Renal cortex interstitium (tissue), 11 donors: ENCODE results near the gene GTF2F2. TPM values are rescaled to one million over a fixed set of nuclear protein-coding genes. Genes with fewer than 3 reads are reported as not detected.
"Not testable (repeated sequence)": the region's sequence is repeated elsewhere in the genome, so short reads cannot be mapped to it uniquely, and the experiment has no call there.

Source experiments
- DNase-seq, 11 donors: peaks; one replicate each; pipeline ENCODE4 v3.0.0-alpha.2; 2013; ENCODE audit warnings: low read depth in 9 of 11, low spot score in 4 of 11; ENCODE audit errors: extremely low read depth in 1 of 11
- polyA plus RNA-seq, 3 donors: library from polyadenylated mRNA; unstranded; fragments of 120-200 nt; gene quantifications; one replicate each; pipeline ENCODE4 v1.2.1, GENCODE V29; 2013; ENCODE audit not compliant: insufficient read length in 3 of 3

Gene GTF2F2
- polyA plus RNA-seq, 3 donors = 25.5 to 29.9 (median 27.3) TPM

- no peak for DNase-seq
Measured at GRCh38 chr13:45162194-45162593, 41.9 kb downstream of the GTF2F2 start.

- DNase-seq = no peak
Measured at GRCh38 chr13:45162821-45163220, 42.5 kb downstream of the GTF2F2 start.

GRCh38 chr13:45166858-45167257 is 46.5 kb downstream of the GTF2F2 start:
- DNase-seq = no peak

GRCh38 chr13:45167611-45168554 is 47.6 kb downstream of the GTF2F2 start:
- no peak for DNase-seq

- DNase-seq = no peak
Measured at GRCh38 chr13:45168555-45168930, 48.2 kb downstream of the GTF2F2 start.

GRCh38 chr13:45174478-45174877 is 54.2 kb downstream of the GTF2F2 start:
- DNase-seq = no peak

- DNase-seq = peak in 2 of 11 donors; percentile 7 to 24
Measured at GRCh38 chr13:45178349-45179162, 58.2 kb downstream of the GTF2F2 start.

GRCh38 chr13:45179428-45179827 is 59.1 kb downstream of the GTF2F2 start:
- peak in 4 of 11 donors; percentile 13 to 28 (median 22) for DNase-seq

GRCh38 chr13:45180303-45180702 is 60.0 kb downstream of the GTF2F2 start:
- no peak for DNase-seq

- DNase-seq = no peak
Measured at GRCh38 chr13:45180713-45181601, 60.6 kb downstream of the GTF2F2 start.

GRCh38 chr13:45184693-45185092 is 64.4 kb downstream of the GTF2F2 start:
- DNase-seq = no peak

- no peak for DNase-seq
Measured at GRCh38 chr13:45185286-45185685, 65.0 kb downstream of the GTF2F2 start.

- DNase-seq = not testable (repeated sequence)
Measured at GRCh38 chr13:45189077-45189476, 68.8 kb downstream of the GTF2F2 start.

GRCh38 chr13:45189511-45189910 is 69.2 kb downstream of the GTF2F2 start:
- not testable (repeated sequence) for DNase-seq

- DNase-seq = no peak
Measured at GRCh38 chr13:45191874-45192273, 71.6 kb downstream of the GTF2F2 start.

GRCh38 chr13:45194081-45194939 is 74.0 kb downstream of the GTF2F2 start:
- no peak for DNase-seq

- DNase-seq = no peak
Measured at GRCh38 chr13:45195421-45195820, 75.1 kb downstream of the GTF2F2 start.

GRCh38 chr13:45196096-45196495 is 75.8 kb downstream of the GTF2F2 start:
- DNase-seq = no peak
